Osteoblast (primary cell): ENCODE measurements around the gene SLIT3. TPM values are rescaled to one million over a fixed set of nuclear protein-coding genes. Genes with fewer than 3 reads are reported as not detected.

Experiments
- DNase-seq: peaks from one replicate; pipeline ENCODE4 v3.0.0; 2011; ENCODE audit warnings: low spot score, mixed read lengths; ENCODE audit not compliant: insufficient read length; ENCODE audit errors: missing footprints
- H2AFZ ChIP-seq: 2 replicates; pipeline ENCODE4 v1.6.0; 2011; ENCODE audit warnings: mild to moderate bottlenecking, low read length
- H3K27ac ChIP-seq: 2 replicates; pipeline ENCODE4 v1.5.1; 2011; ENCODE audit warnings: mild to moderate bottlenecking, low read depth, low read length, moderate library complexity
- H3K27me3 ChIP-seq: 2 replicates; pipeline ENCODE4 v1.6.0; 2012; ENCODE audit warnings: mild to moderate bottlenecking, control low read depth, inconsistent platforms, low read length, moderate library complexity; ENCODE audit not compliant: insufficient read depth
- H3K36me3 ChIP-seq: 2 replicates; pipeline ENCODE4 v1.5.1; 2011; ENCODE audit warnings: mild to moderate bottlenecking, low read length, control low read depth, moderate library complexity; ENCODE audit not compliant: insufficient read depth
- H3K4me1 ChIP-seq: 2 replicates; pipeline ENCODE4 v1.5.1; 2011; ENCODE audit warnings: mild to moderate bottlenecking, low read length, control low read depth, moderate library complexity; ENCODE audit not compliant: insufficient read depth
- H3K4me2 ChIP-seq: 2 replicates; pipeline ENCODE4 v1.6.0; 2011; ENCODE audit warnings: mild to moderate bottlenecking, low read length; ENCODE audit not compliant: insufficient read depth
- H3K4me3 ChIP-seq: fragments of 200-600 bp; sonication (generic); 3 replicates; pipeline ENCODE4 v1.5.1; 2012; ENCODE audit warnings: mild to moderate bottlenecking, low read length, inconsistent platforms; ENCODE audit not compliant: insufficient read depth
- H3K79me2 ChIP-seq: 2 replicates; pipeline ENCODE4 v1.6.0; 2012; ENCODE audit warnings: mild to moderate bottlenecking, low read length, control low read depth, inconsistent platforms; ENCODE audit not compliant: insufficient read depth
- H3K9me3 ChIP-seq: 2 replicates; pipeline ENCODE4 v1.5.1; 2011; ENCODE audit warnings: low read depth, low read length, control low read depth
- H4K20me1 ChIP-seq: 2 replicates; pipeline ENCODE4 v1.6.0; 2012; ENCODE audit warnings: mild to moderate bottlenecking, low read length, control low read depth; ENCODE audit not compliant: insufficient read depth
- total RNA-seq: library from RNA; depleted of rRNA; stranded (reverse); fragments of >200 nt; gene quantifications from 2 replicates; pipeline ENCODE4 v1.2.3, GENCODE V29; 2012
- TF ChIP-seq, protein P1 (sequence below): IDR thresholded peaks from 2 replicates; pipeline ENCODE4 v1.5.1; 2011; ENCODE audit warnings: mild to moderate bottlenecking, low read depth, low read length, moderate library complexity; ENCODE audit errors: extremely low read depth

SLIT3 gene
- total RNA-seq, 1 donor = 37.6 TPM

DNA sequence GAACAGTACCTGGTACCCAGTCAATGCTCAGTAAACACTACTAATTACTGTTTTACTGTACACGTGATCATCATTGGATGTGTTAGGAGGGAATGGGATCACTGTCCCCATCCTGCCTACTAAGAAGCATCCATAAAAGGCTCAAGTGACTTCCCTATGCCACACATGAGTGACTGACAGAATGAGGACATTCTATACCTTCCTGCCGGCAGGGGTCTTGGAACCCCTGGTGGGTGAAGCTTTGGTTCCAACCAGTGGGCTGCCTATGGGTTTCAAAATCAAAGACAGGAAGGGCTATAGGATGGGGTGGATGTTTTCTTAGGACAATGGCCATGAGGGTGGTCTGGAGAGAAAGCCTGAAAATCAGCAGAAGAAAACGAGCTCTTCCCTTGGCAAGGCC, 512.2 kb downstream of the SLIT3 start:
- TF ChIP-seq, protein P1, sequence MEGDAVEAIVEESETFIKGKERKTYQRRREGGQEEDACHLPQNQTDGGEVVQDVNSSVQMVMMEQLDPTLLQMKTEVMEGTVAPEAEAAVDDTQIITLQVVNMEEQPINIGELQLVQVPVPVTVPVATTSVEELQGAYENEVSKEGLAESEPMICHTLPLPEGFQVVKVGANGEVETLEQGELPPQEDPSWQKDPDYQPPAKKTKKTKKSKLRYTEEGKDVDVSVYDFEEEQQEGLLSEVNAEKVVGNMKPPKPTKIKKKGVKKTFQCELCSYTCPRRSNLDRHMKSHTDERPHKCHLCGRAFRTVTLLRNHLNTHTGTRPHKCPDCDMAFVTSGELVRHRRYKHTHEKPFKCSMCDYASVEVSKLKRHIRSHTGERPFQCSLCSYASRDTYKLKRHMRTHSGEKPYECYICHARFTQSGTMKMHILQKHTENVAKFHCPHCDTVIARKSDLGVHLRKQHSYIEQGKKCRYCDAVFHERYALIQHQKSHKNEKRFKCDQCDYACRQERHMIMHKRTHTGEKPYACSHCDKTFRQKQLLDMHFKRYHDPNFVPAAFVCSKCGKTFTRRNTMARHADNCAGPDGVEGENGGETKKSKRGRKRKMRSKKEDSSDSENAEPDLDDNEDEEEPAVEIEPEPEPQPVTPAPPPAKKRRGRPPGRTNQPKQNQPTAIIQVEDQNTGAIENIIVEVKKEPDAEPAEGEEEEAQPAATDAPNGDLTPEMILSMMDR = no peak
- Histone ChIP-seq H2AFZ (no peak overlapping the region), H3K36me3 (no peaks in the 10 kb centered on the region), H3K27ac (no peak overlapping the region), H3K79me2 (no peaks in the 10 kb centered on the region), H4K20me1 (no peaks in the 10 kb centered on the region), H3K27me3 (no peaks in the 10 kb centered on the region), H3K4me3 (no peak overlapping the region), H3K4me2 (no peak overlapping the region), H3K4me1 (peaks cover 10% of the 10 kb centered on the region), H3K9me3 (no peaks in the 10 kb centered on the region)
- no peak for DNase-seq

DNA sequence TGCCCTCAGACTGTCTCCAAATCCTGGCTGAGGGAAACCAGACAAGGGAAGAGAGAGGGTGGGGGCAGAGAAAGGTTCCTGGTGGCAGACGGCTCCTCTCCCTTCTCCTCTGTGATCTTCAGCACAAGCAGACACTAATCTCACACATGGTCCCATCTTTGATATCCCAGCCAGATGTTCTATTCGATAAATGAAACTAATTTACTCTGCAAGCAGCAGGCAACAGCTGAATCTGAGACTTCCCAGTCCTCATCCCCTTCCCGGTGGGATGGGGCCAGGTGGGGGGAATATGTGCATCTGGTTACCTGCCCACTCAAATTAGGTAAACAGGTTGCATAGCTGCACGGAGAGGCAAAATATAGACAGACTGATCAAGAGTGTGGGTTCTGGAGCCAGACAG, 512.8 kb downstream of the SLIT3 start:
- Histone ChIP-seq H4K20me1 (no peaks in the 10 kb centered on the region), H3K4me3 (no peak overlapping the region), H3K9me3 (no peaks in the 10 kb centered on the region), H3K79me2 (no peaks in the 10 kb centered on the region), H3K27me3 (no peaks in the 10 kb centered on the region), H3K4me2 (no peak overlapping the region), H3K36me3 (no peaks in the 10 kb centered on the region), H3K4me1 (peaks cover 4% of the 10 kb centered on the region), H2AFZ (no peak overlapping the region), H3K27ac (no peak overlapping the region)
- TF ChIP-seq, protein P1 = no peak
- DNase-seq = no peak

DNA sequence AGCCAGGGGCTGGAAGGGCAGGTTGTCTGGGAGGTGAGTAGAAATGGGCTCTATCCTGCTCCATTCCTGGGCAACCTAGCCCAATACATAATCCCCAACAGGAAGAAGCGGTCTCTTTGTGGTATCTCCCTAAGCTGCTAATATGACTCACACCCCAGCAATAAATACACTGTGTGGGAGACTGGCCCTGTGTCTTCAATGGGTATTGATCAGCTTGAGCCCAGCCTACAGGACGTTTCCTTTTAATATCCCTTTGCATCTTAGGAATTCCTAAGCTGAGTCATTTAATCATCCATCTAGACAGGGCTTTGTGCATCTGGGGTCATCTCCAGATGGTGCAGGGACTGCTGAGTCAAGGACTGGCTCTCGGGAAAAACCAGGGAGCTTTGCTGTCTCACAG, 514.8 kb downstream of the SLIT3 start:
- no peaks in the 10 kb centered on the region for H3K9me3 ChIP-seq
- H3K4me2 ChIP-seq = no peak overlapping the region
- no peaks in the 10 kb centered on the region for H4K20me1 ChIP-seq
- no peaks in the 10 kb centered on the region for H3K27me3 ChIP-seq
- TF ChIP-seq, protein P1 = no peak
- no peaks in the 10 kb centered on the region for H3K36me3 ChIP-seq
- peak; percentile 80 for DNase-seq
- no peak overlapping the region for H3K27ac ChIP-seq
- H3K4me3 ChIP-seq = no peak overlapping the region
- H3K4me1 ChIP-seq = peaks cover 4% of the 10 kb centered on the region
- no peak overlapping the region for H2AFZ ChIP-seq
- no peaks in the 10 kb centered on the region for H3K79me2 ChIP-seq

DNA sequence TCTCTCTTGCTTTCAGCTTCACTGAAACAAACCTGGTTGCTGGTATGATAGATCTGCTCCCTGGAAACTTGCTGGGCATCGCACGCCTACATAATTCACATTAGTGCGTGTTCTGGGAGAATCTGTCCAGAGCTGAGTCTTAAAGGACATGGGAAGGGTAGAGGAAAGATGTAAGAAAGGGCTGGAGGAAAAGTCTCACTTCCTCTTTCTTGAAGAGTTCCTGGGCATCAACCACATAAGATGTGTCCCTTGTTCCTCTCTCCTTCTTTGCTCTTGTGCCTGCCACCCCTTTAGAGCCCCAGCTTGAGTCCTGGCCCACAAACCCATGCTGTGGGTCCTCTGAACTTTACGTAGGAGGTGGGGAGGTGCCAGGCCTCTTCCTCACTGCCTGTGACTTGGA, 516.5 kb downstream of the SLIT3 start:
- Histone ChIP-seq H3K36me3 (no peaks in the 10 kb centered on the region), H3K4me3 (no peak overlapping the region), H3K4me1 (peaks cover 4% of the 10 kb centered on the region), H3K27me3 (no peaks in the 10 kb centered on the region), H3K4me2 (no peak overlapping the region), H2AFZ (no peak overlapping the region), H3K9me3 (no peaks in the 10 kb centered on the region), H3K79me2 (no peaks in the 10 kb centered on the region), H4K20me1 (no peaks in the 10 kb centered on the region), H3K27ac (no peak overlapping the region)
- TF ChIP-seq, protein P1 = no peak
- no peak for DNase-seq
